AG04449 (cell line): ENCODE measurements around the gene ZNF599.

ENCODE experiments used
- CTCF ChIA-PET: fragments of 350-600 bp; formaldehyde crosslinking; extraction: SDS; loops from one replicate; lab custom pipeline; 2021; ENCODE audit warnings: antibody characterized with exemption; lab: Yijun Ruan, JAX
- POLR2A ChIA-PET: fragments of 400-600, 350-600 bp; formaldehyde crosslinking; extraction: SDS; loops from one replicate; lab custom pipeline; 2020; ENCODE audit warnings: antibody characterized with exemption, inconsistent platforms; lab: Yijun Ruan, JAX
- DNase-seq: peaks from one replicate; pipeline ENCODE4 v3.0.0-alpha.2; 2010; ENCODE audit warnings: low read depth, low spot score
- H3K4me3 ChIP-seq: 2 replicates; pipeline ENCODE4 v1.5.1; 2011; ENCODE audit warnings: low read depth, mild to moderate bottlenecking, control low read depth, low read length
- CTCF ChIP-seq: IDR thresholded peaks from one replicate; pipeline ENCODE4 v1.5.1; 2011; ENCODE audit warnings: mild to moderate bottlenecking, moderate library complexity, low read length, control low read depth, inconsistent platforms; ENCODE audit not compliant: insufficient read depth; ENCODE audit errors: missing control alignments

Gene ZNF599

GRCh38 chr19:34794066-34794960 lies 21.3 kb upstream of the ZNF599 start:
- ChIA-PET CTCF (no interaction called here), POLR2A (interaction anchor here (0.6 kb wide), 1 partner anchor 14 kb away, joined by 3 read pairs; no protein-coding TSS in a partner anchor)
- H3K4me3 ChIP-seq: no peak overlapping the region
- no peak for TF ChIP-seq CTCF
- DNase-seq: no peak

GRCh38 chr19:34793565-34793964 lies 20.6 kb upstream of the ZNF599 start:
- H3K4me3 ChIP-seq: no peak overlapping the region
- no peak for TF ChIP-seq CTCF
- ChIA-PET POLR2A (no interaction called here), CTCF (no interaction called here)
- DNase-seq: no peak

- CTCF ChIA-PET: no interaction called here
- POLR2A ChIA-PET: no interaction called here
- no peak overlapping the region for H3K4me3 ChIP-seq
- DNase-seq: no peak
- no peak for TF ChIP-seq CTCF
Measured at GRCh38 chr19:34788074-34788473, 15.1 kb upstream of the ZNF599 start.

- CTCF ChIA-PET: no interaction called here
- no peak for DNase-seq
- TF ChIP-seq CTCF: no peak
- POLR2A ChIA-PET: no interaction called here
- H3K4me3 ChIP-seq: no peak overlapping the region
Measured at GRCh38 chr19:34787059-34787824, 14.2 kb upstream of the ZNF599 start.

GRCh38 chr19:34786236-34786635 lies 13.2 kb upstream of the ZNF599 start:
- no peak for DNase-seq
- no peak overlapping the region for H3K4me3 ChIP-seq
- ChIA-PET CTCF (no interaction called here), POLR2A (no interaction called here)
- TF ChIP-seq CTCF: no peak

- no peak for TF ChIP-seq CTCF
- H3K4me3 ChIP-seq: no peak overlapping the region
- no peak for DNase-seq
- ChIA-PET CTCF (no interaction called here), POLR2A (no interaction called here)
Measured at GRCh38 chr19:34779652-34780051, 6.6 kb upstream of the ZNF599 start.
